ENCODE data around the gene KRT14.
A peak's percentile ranks its signal among the peaks of the same experiment; 100 is the strongest.
"Not testable (repeated sequence)": the region's sequence is repeated elsewhere in the genome, so short reads cannot be mapped to it uniquely, and the experiment has no call there.

Gene KRT14

DNA sequence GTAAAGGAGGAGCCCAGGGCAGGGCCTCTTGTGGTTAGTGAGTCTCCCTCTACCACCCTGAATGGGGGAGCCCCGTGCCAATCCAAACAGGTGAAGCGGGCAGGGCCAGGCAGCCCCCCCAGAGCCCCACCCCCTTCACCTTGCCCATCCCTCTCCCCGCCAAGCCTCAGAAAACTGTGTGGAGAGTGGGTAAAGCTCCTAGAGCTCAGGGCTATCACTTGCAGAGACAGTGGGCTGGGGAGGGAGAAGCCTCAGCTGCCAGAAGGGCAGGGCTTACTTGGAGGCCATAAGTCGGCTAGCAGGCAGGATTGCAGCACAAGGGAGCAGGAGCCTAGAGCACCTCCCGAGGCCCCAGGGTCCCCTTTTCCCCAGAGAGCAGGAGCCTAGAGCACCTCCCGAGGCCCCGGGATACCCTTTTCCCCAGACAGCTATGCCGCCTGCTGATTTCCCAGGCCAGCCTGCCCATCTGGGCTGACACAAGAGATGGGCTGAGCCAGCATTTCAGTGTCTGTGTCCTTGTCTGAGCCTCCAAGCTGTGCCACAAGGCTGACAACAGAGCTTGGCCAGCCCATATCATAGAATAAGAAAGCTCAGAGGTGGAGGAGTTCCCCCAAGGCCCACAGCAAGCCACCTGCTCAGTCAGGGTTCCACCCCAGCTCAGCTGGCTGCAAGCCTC is 6.7 kb upstream of the KRT14 start:
- peak overlapping the region; percentile 14; the same call in 1 of the 2 replicates for H3K27ac ChIP-seq
- no peak for TF ChIP-seq CTCF (conservative IDR thresholded peaks at IDR 0.05)

GRCh38 chr17:41592601-41593305 is 6.1 kb upstream of the KRT14 start:
- H3K27ac ChIP-seq = peak overlapping the region; percentile 14; the same call in 1 of the 2 replicates
- TF ChIP-seq CTCF (conservative IDR thresholded peaks at IDR 0.05) = no peak

GRCh38 chr17:41589301-41589700 is 2.6 kb upstream of the KRT14 start:
- no peak overlapping the region for H3K27ac ChIP-seq
- no peak for TF ChIP-seq CTCF (conservative IDR thresholded peaks at IDR 0.05)

GRCh38 chr17:41588126-41588810 is 1.6 kb upstream of the KRT14 start:
- no peak overlapping the region for H3K27ac ChIP-seq
- no peak for TF ChIP-seq CTCF (conservative IDR thresholded peaks at IDR 0.05)

GRCh38 chr17:41585301-41586056 is 1.2 kb downstream of the KRT14 start:
- TF ChIP-seq CTCF (conservative IDR thresholded peaks at IDR 0.05) = no peak
- no peak overlapping the region for H3K27ac ChIP-seq

DNA sequence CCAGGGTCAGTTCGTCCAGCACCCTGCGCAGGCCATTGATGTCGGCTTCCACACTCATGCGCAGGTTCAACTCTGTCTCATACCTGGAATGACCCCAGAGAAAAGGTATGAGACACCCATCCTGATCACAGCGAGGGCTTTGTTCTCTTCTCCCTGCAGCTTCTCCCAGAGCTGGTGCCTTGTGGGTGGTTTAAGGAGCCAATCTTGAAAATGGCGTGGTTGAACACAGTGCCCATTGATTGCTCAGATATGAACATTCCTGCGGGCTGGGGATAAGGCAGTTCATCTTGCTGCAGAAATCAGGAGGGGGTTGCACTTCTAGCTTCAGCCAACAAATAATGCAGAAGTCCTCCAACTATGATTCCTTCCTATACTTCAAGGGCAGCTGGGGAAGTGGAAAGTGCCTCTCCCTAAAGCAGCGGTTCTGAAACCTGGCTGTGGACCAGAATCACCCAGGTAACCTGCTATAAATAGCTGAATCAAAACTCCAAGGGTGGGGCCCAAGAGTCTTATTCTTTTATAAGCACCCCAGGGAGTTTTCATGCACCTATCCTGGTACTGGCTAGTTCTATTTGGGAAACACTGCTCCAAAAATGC is 2.3 kb downstream of the KRT14 start:
- H3K27ac ChIP-seq = not testable (repeated sequence)

- peak; percentile 63 for TF ChIP-seq CTCF (conservative IDR thresholded peaks at IDR 0.05)
- H3K27ac ChIP-seq = no peak overlapping the region
Measured at GRCh38 chr17:41583137-41584127, 3.3 kb downstream of the KRT14 start.

- not testable (repeated sequence) for H3K27ac ChIP-seq
Measured at GRCh38 chr17:41582061-41582968, 4.4 kb downstream of the KRT14 start.

Data from VCaP (cell line).